ENCODE measurements around the gene STRIT1.

- no peak for TF ChIP-seq CTCF (IDR thresholded peaks at IDR 0.05)
- TF ChIP-seq MAX (IDR thresholded peaks at IDR 0.05) = no peak
- TF ChIP-seq ZNF302 (CRISPR knock-in tag; IDR thresholded peaks at IDR 0.05) = no peak
- TF ChIP-seq NR3C1 (IDR thresholded peaks at IDR 0.05) = no peak
- TF ChIP-seq POLR2A (IDR thresholded peaks at IDR 0.05; ENCODE audit: low read length) = no peak
- TF ChIP-seq EHMT2 (IDR thresholded peaks at IDR 0.05; ENCODE audit: low read depth) = no peak
- TF ChIP-seq EP300 (IDR thresholded peaks at IDR 0.05) = no peak
- TF ChIP-seq ESRRA (IDR thresholded peaks at IDR 0.05; ENCODE audit: borderline replicate concordance, low read length) = no peak
- no peak for TF ChIP-seq MYC (IDR thresholded peaks at IDR 0.05; ENCODE audit: borderline replicate concordance, low read length)
- TF ChIP-seq BCL3 (IDR thresholded peaks at IDR 0.05) = no peak
- TF ChIP-seq RCOR1 (IDR thresholded peaks at IDR 0.05; ENCODE audit: low read depth, low read length) = no peak
- no peak for TF ChIP-seq RNF2 (IDR thresholded peaks at IDR 0.05; ENCODE audit: borderline replicate concordance, low read depth)
- no peak for TF ChIP-seq NFE2L2 (conservative IDR thresholded peaks at IDR 0.05; ENCODE audit: low read length)
- no peak for TF ChIP-seq USF2 (IDR thresholded peaks at IDR 0.05)
Observed at GRCh38 chr3:155334914-155335723, 41.6 kb upstream of the STRIT1 start.
